ENCODE data around the gene MAPKAP1.
"Not testable (repeated sequence)": the region's sequence is repeated elsewhere in the genome, so short reads cannot be mapped to it uniquely, and the experiment has no call there.

MAPKAP1 gene

DNA sequence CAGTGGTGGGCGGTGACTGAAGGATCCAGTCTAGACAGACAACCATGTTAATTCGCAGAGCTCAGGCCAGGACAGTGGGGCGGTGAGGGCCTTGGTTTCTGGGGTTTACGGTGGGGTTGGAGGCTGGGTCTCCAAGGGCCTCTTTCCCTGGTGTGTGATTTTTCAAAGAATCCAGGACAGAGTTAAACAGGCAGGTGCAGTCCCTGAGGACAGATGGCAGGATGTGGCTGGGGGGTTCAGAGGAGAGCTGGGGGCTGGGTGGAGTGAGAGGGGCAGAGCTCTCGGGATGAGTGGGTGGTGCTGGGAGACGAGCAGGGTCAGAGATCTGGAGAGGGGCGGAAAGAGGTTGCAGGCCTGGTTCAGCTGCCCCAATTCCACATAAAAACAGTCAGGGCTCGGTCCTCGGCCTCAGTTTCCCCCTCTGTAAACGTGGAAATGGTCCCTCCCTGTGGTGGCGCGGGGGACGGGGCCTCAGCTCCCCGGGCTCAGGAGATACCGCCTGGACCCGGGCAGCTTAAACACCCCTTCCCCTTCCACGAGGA lies 299.5 kb downstream of the MAPKAP1 start:
- DNase-seq (ENCODE audit: extremely low spot score), result no peak
- CTCF ChIA-PET, result interaction anchor here (0.5 to 1.5 kb wide), 8 partner anchors 84 to 1149 kb away, joined by 3 to 4 read pairs (median 3); no protein-coding TSS in a partner anchor
- POLR2A ChIA-PET, result no interaction called here
- no peak for TF ChIP-seq FOXK2 (IDR thresholded peaks at IDR 0.05)
- TF ChIP-seq, protein P1, sequence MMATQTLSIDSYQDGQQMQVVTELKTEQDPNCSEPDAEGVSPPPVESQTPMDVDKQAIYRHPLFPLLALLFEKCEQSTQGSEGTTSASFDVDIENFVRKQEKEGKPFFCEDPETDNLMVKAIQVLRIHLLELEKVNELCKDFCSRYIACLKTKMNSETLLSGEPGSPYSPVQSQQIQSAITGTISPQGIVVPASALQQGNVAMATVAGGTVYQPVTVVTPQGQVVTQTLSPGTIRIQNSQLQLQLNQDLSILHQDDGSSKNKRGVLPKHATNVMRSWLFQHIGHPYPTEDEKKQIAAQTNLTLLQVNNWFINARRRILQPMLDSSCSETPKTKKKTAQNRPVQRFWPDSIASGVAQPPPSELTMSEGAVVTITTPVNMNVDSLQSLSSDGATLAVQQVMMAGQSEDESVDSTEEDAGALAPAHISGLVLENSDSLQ (IDR thresholded peaks at IDR 0.05), result no peak
- TF ChIP-seq SUZ12 (IDR thresholded peaks at IDR 0.05), result no peak
- no peak for TF ChIP-seq HDGF (IDR thresholded peaks at IDR 0.05; ENCODE audit: borderline replicate concordance)
- no peak for TF ChIP-seq ELF4 (IDR thresholded peaks at IDR 0.05)
- TF ChIP-seq CTBP1 (IDR thresholded peaks at IDR 0.05; ENCODE audit: borderline replicate concordance), result no peak
- no peak for TF ChIP-seq TARDBP (IDR thresholded peaks at IDR 0.05)
- no peak for TF ChIP-seq L3MBTL2 (conservative IDR thresholded peaks at IDR 0.05)
- no peak for TF ChIP-seq ARNT (IDR thresholded peaks at IDR 0.05)
- no peak for TF ChIP-seq SP1 (IDR thresholded peaks at IDR 0.05)
- no peak for TF ChIP-seq FOXA1 (IDR thresholded peaks at IDR 0.05)
- no peak for TF ChIP-seq FOXM1 (IDR thresholded peaks at IDR 0.05; ENCODE audit: borderline replicate concordance)
- no peak for TF ChIP-seq BHLHE40 (IDR thresholded peaks at IDR 0.05; ENCODE audit: borderline replicate concordance)

DNA sequence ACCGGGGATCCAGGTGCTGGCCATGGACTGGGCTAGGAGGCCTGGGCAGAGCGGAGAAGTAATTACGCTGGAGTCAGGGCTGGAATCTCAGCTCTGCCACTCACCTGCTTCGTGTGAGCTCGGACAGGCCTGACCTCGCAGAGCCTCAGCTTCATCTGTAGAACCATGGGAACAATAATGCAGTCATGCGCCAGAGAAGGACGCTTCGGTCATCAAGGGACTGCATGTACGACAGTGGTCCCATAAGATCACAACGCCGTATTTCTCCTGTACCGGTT lies 300.3 kb downstream of the MAPKAP1 start:
- TF ChIP-seq FOXK2 (IDR thresholded peaks at IDR 0.05) (no peak), SUZ12 (IDR thresholded peaks at IDR 0.05) (no peak), CTBP1 (IDR thresholded peaks at IDR 0.05; ENCODE audit: borderline replicate concordance) (no peak), TARDBP (IDR thresholded peaks at IDR 0.05) (no peak), FOXA1 (IDR thresholded peaks at IDR 0.05) (no peak), L3MBTL2 (conservative IDR thresholded peaks at IDR 0.05) (no peak), SP1 (IDR thresholded peaks at IDR 0.05) (no peak), ARNT (IDR thresholded peaks at IDR 0.05) (no peak), ELF4 (IDR thresholded peaks at IDR 0.05) (no peak), BHLHE40 (IDR thresholded peaks at IDR 0.05; ENCODE audit: borderline replicate concordance) (no peak), ZNF384 (IDR thresholded peaks at IDR 0.05) (no peak), LEF1 (IDR thresholded peaks at IDR 0.05; ENCODE audit: borderline replicate concordance) (no peak), NFRKB (IDR thresholded peaks at IDR 0.05) (no peak)
- TF ChIP-seq, protein P1 (IDR thresholded peaks at IDR 0.05), result no peak

DNA sequence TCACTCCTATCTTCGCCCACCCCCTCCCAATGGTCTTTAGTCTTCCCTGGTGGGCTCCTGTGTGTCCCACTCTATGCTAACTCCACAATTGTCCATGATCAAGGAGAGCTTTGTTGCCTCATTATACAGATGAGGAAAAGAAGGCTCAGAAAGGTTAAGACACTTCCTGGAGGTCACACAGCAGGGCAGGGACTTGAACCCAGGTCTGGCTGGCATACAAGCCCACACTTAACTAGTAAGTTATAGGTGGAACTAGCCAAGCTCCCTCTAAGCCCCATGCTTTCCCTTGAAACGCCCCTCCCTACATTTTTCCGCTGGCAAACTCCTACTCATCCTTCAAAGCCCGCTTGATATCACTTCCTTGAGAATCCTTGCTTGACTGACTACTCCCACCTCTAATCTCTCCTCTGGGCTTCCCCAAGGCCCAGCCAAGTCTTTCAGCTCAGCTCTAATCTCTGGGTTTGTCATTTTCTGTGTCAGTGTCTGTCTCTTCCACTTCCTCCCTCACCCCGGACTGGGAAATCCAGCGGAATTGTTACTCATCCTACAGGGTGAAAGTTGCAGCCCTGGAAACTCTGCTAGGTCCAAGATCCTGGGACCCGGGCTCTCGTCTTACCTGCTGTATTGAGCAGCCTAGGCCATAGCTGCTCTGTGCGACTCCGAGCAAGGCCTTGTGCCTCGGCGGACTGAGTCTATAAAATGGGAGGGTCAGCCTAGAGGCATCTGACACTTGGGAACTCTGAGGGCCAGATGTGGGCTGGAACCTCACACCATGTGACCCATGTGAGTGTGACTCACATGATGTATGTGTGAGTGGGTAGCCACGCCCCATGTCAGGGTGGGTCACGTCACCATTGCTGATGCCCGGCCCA lies 300.8 kb downstream of the MAPKAP1 start:
- ChIA-PET CTCF (interaction anchor here (0.5 kb wide), 1 partner anchor 13 kb away, joined by 3 read pairs; no protein-coding TSS in a partner anchor), POLR2A (no interaction called here)
- no peak for TF ChIP-seq TARDBP (IDR thresholded peaks at IDR 0.05)
- TF ChIP-seq ZNF384 (IDR thresholded peaks at IDR 0.05), result no peak
- no peak for TF ChIP-seq ELF4 (IDR thresholded peaks at IDR 0.05)
- no peak for TF ChIP-seq BHLHE40 (IDR thresholded peaks at IDR 0.05; ENCODE audit: borderline replicate concordance)
- TF ChIP-seq SUZ12 (IDR thresholded peaks at IDR 0.05), result no peak
- no peak for TF ChIP-seq L3MBTL2 (conservative IDR thresholded peaks at IDR 0.05)
- no peak for TF ChIP-seq CTBP1 (IDR thresholded peaks at IDR 0.05; ENCODE audit: borderline replicate concordance)
- TF ChIP-seq HDGF (IDR thresholded peaks at IDR 0.05; ENCODE audit: borderline replicate concordance), result no peak
- no peak for TF ChIP-seq FOXA1 (IDR thresholded peaks at IDR 0.05)
- TF ChIP-seq SP1 (IDR thresholded peaks at IDR 0.05), result no peak
- DNase-seq (ENCODE audit: extremely low spot score), result no peak

More for the DNA sequence above, 300.3 kb downstream of the MAPKAP1 start:
- ChIA-PET POLR2A (no interaction called here), CTCF (interaction anchor here (1.1 kb wide), 1 partner anchor 992 kb away, joined by 4 read pairs; no protein-coding TSS in a partner anchor)
- no peak for DNase-seq (ENCODE audit: extremely low spot score)

DNA sequence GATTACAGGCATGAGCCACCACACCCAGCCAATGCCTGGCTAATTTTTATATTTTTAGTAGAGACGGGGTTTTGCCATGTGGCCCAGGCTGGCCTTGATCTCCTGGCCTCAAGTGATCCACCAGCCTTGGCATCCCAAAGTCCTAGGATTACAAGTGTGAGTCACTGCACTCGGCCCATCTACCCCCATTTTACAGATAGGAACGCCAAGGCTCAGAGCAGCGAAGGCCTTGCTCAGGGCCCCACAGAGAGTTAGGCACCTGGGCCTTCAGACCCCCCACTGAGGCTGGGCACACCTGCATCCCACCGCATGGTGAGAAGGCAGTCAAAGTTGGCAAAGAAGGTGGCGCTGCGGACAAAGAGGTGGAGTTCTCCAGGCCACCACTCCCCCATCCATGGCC lies 302.3 kb downstream of the MAPKAP1 start:
- POLR2A ChIA-PET, result no interaction called here
- CTCF ChIA-PET, result no interaction called here
- no peak for DNase-seq (ENCODE audit: extremely low spot score)
- TF ChIP-seq FOXK2 (IDR thresholded peaks at IDR 0.05) (no peak), NFRKB (IDR thresholded peaks at IDR 0.05) (no peak), ZNF384 (IDR thresholded peaks at IDR 0.05) (no peak), L3MBTL2 (conservative IDR thresholded peaks at IDR 0.05) (no peak), LEF1 (IDR thresholded peaks at IDR 0.05; ENCODE audit: borderline replicate concordance) (no peak), BHLHE40 (IDR thresholded peaks at IDR 0.05; ENCODE audit: borderline replicate concordance) (no peak), TARDBP (IDR thresholded peaks at IDR 0.05) (no peak), FOXA1 (IDR thresholded peaks at IDR 0.05) (no peak), HDGF (IDR thresholded peaks at IDR 0.05; ENCODE audit: borderline replicate concordance) (no peak), FOXM1 (IDR thresholded peaks at IDR 0.05; ENCODE audit: borderline replicate concordance) (no peak), ELF4 (IDR thresholded peaks at IDR 0.05) (no peak), CTBP1 (IDR thresholded peaks at IDR 0.05; ENCODE audit: borderline replicate concordance) (no peak), ARNT (IDR thresholded peaks at IDR 0.05) (no peak), SP1 (IDR thresholded peaks at IDR 0.05) (no peak)
- TF ChIP-seq, protein P1 (IDR thresholded peaks at IDR 0.05), result no peak

DNA sequence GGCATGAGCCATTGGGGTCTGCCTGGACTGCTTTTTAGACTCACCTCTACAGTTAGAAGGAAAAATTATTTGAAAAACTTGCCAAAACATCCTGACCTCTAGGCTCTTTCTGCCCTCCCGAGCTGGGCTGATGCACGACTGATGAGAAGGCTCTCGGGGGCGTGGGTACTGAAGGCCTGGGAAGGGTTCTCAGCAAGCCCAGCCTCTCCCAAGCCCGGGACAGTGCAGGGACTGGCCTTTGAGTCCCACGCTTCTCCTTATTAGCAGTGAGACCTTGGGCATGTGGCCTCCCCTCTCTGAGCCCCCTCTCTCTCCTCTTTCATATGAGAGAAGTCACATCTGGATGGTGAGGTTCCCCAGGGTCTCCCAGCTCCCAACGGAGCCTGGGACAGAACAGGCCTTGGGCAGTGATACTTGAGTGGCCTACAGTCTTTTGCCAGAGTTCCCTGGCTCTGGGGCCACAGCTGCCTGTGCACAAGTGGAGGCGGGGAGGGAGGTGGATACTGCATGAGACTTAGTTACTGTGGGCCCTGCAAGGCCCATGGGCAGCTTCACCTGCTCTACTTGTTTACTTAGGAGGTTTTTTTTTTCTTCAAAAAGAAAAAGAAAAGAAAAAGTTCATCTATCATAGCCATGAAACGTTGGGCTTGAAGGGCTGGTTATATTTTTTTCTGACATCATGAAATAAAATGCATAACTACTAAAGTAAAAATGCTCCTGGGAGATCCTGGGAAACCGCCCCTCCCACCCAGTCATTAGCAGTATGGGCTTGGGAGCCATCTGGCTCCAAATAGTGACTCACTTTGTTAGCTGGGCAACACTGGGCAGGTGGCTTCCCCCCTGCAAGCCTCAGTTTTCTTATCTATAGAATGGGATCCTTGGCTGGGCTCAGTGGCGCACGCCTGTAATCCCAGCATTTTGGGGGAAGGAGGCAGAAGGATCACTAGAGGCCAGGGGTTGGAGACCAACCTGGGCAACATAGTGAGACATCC lies 306.0 kb downstream of the MAPKAP1 start:
- TF ChIP-seq ELF4 (IDR thresholded peaks at IDR 0.05) (no peak), SP1 (IDR thresholded peaks at IDR 0.05) (no peak), SUZ12 (IDR thresholded peaks at IDR 0.05) (no peak), L3MBTL2 (conservative IDR thresholded peaks at IDR 0.05) (no peak), ZNF384 (IDR thresholded peaks at IDR 0.05) (no peak), FOXA1 (IDR thresholded peaks at IDR 0.05) (no peak), NFRKB (IDR thresholded peaks at IDR 0.05) (no peak), HDGF (IDR thresholded peaks at IDR 0.05; ENCODE audit: borderline replicate concordance) (no peak), ARNT (IDR thresholded peaks at IDR 0.05) (no peak), LEF1 (IDR thresholded peaks at IDR 0.05; ENCODE audit: borderline replicate concordance) (no peak), FOXM1 (IDR thresholded peaks at IDR 0.05; ENCODE audit: borderline replicate concordance) (no peak), FOXK2 (IDR thresholded peaks at IDR 0.05) (no peak), BHLHE40 (IDR thresholded peaks at IDR 0.05; ENCODE audit: borderline replicate concordance) (no peak), CTBP1 (IDR thresholded peaks at IDR 0.05; ENCODE audit: borderline replicate concordance) (no peak)
- TF ChIP-seq, protein P1 (IDR thresholded peaks at IDR 0.05), result no peak
- CTCF ChIA-PET, result no interaction called here
- no peak for DNase-seq (ENCODE audit: extremely low spot score)
- POLR2A ChIA-PET, result interaction anchor here (0.9 kb wide), 1 partner anchor 140 kb away, joined by 4 read pairs; no protein-coding TSS in a partner anchor

DNA sequence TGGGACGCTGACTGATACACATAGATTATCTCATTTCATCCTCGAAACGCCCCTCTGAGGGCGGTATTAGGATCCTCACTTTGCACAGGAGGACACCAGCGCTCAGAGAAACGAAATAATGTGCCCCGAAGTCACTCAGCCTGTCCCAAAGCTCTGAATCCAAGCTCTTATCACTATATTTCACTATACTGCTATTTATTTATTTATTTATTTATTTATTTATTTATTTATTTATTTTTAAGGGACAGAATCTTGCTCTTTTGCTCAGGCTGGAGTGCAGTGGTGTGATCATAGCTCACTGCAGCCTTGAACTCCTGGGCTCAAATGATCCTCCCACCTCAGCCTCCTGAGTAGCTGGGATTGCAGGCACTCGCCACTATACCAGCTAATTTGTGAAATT lies 306.8 kb downstream of the MAPKAP1 start:
- POLR2A ChIA-PET, result interaction anchor here (0.9 kb wide), 1 partner anchor 140 kb away, joined by 4 read pairs; no protein-coding TSS in a partner anchor

More for the DNA sequence above, 306.8 kb downstream of the MAPKAP1 start:
- CTCF ChIA-PET, result interaction anchor here (0.6 kb wide), 1 partner anchor 13 kb away, joined by 3 read pairs; no protein-coding TSS in a partner anchor
- not testable (repeated sequence) for DNase-seq (ENCODE audit: extremely low spot score)

Data from HEK293T (cell line).